Measurements from ENCODE around the gene COL6A1.

Gene COL6A1

GRCh38 chr21:45998276-45998701 lies 16.7 kb downstream of the COL6A1 start:
- TF ChIP-seq POLR2AphosphoS5 (IDR thresholded peaks at IDR 0.05; ENCODE audit: low read depth, low read length) = no peak
- TF ChIP-seq SIN3A (IDR thresholded peaks at IDR 0.05; ENCODE audit: borderline replicate concordance, insufficient read depth, low read length) = no peak
- TF ChIP-seq FOXP2 (optimal IDR thresholded peaks at IDR 0.05; ENCODE audit: borderline replicate concordance, extremely low read depth, extremely low read length, insufficient read depth) = no peak
- TF ChIP-seq TAF1 (IDR thresholded peaks at IDR 0.05; ENCODE audit: borderline replicate concordance, insufficient read depth, low read length) = no peak
- TF ChIP-seq, protein P1, sequence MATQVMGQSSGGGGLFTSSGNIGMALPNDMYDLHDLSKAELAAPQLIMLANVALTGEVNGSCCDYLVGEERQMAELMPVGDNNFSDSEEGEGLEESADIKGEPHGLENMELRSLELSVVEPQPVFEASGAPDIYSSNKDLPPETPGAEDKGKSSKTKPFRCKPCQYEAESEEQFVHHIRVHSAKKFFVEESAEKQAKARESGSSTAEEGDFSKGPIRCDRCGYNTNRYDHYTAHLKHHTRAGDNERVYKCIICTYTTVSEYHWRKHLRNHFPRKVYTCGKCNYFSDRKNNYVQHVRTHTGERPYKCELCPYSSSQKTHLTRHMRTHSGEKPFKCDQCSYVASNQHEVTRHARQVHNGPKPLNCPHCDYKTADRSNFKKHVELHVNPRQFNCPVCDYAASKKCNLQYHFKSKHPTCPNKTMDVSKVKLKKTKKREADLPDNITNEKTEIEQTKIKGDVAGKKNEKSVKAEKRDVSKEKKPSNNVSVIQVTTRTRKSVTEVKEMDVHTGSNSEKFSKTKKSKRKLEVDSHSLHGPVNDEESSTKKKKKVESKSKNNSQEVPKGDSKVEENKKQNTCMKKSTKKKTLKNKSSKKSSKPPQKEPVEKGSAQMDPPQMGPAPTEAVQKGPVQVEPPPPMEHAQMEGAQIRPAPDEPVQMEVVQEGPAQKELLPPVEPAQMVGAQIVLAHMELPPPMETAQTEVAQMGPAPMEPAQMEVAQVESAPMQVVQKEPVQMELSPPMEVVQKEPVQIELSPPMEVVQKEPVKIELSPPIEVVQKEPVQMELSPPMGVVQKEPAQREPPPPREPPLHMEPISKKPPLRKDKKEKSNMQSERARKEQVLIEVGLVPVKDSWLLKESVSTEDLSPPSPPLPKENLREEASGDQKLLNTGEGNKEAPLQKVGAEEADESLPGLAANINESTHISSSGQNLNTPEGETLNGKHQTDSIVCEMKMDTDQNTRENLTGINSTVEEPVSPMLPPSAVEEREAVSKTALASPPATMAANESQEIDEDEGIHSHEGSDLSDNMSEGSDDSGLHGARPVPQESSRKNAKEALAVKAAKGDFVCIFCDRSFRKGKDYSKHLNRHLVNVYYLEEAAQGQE (IDR thresholded peaks at IDR 0.05; ENCODE audit: insufficient read depth in 1 of 2, low read depth in 2 of 2, low read length in 2 of 2) = no peak

- TF ChIP-seq FOXP2 (optimal IDR thresholded peaks at IDR 0.05; ENCODE audit: borderline replicate concordance, extremely low read depth, extremely low read length, insufficient read depth) (no peak), TAF1 (IDR thresholded peaks at IDR 0.05; ENCODE audit: borderline replicate concordance, insufficient read depth, low read length) (no peak), SIN3A (IDR thresholded peaks at IDR 0.05; ENCODE audit: borderline replicate concordance, insufficient read depth, low read length) (no peak), POLR2AphosphoS5 (IDR thresholded peaks at IDR 0.05; ENCODE audit: low read depth, low read length) (no peak)
- TF ChIP-seq, protein P1 (IDR thresholded peaks at IDR 0.05; ENCODE audit: insufficient read depth in 1 of 2, low read depth in 2 of 2, low read length in 2 of 2) = no peak
These were observed 17.5 kb downstream of the COL6A1 start for GRCh38 chr21:45998871-45999580.

GRCh38 chr21:45999581-46000181 lies 18.1 kb downstream of the COL6A1 start:
- TF ChIP-seq TAF1 (IDR thresholded peaks at IDR 0.05; ENCODE audit: borderline replicate concordance, insufficient read depth, low read length) (no peak), POLR2AphosphoS5 (IDR thresholded peaks at IDR 0.05; ENCODE audit: low read depth, low read length) (no peak)

GRCh38 chr21:46000182-46000730 lies 18.7 kb downstream of the COL6A1 start:
- TF ChIP-seq, protein P1 (IDR thresholded peaks at IDR 0.05; ENCODE audit: insufficient read depth in 1 of 2, low read depth in 2 of 2, low read length in 2 of 2) = no peak
- no peak for TF ChIP-seq FOXP2 (optimal IDR thresholded peaks at IDR 0.05; ENCODE audit: borderline replicate concordance, extremely low read depth, extremely low read length, insufficient read depth)
- no peak for TF ChIP-seq SIN3A (IDR thresholded peaks at IDR 0.05; ENCODE audit: borderline replicate concordance, insufficient read depth, low read length)
- TF ChIP-seq POLR2AphosphoS5 (IDR thresholded peaks at IDR 0.05; ENCODE audit: low read depth, low read length) = no peak

DNA sequence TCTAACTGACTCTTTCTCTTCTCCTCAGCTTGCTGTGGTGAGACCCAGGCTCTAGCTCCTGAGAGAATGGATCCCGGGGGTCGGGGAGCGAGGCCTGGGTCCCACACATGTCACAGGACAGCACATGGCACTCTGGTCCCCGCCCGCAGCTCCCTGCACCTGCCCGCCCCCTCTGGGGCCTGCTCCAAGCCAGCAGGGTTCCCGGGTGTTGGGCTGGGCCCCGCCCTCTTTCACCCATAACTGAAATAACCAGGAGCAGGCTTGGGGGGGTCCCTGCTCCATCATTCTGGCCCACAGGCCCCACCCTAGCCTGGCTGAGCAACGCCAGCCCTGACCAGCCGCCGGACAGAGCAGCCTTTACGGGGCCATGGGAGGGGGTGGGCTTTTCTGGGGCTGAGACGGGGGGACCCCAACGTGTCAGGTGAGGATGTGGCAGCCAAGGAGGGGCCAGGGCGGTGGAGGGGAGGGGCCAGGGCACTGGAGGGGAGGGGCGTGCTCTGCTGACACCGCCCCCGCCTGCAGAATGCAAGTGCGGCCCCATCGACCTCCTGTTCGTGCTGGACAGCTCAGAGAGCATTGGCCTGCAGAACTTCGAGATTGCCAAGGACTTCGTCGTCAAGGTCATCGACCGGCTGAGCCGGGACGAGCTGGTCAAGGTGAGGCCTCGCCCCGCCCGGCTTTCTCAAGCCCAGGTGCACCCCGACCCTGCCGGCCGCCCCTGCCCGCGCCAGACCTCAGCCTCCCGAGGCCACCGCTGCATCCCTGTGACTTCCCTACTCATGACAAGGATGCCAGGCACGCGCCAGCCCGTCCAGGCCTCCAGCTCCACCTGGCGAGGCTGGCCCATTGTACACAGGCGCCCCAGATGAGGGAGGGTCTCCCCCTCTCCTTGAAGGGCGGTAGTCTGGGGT lies 19.4 kb downstream of the COL6A1 start:
- TF ChIP-seq TAF1 (IDR thresholded peaks at IDR 0.05; ENCODE audit: borderline replicate concordance, insufficient read depth, low read length) (no peak), FOXP2 (optimal IDR thresholded peaks at IDR 0.05; ENCODE audit: borderline replicate concordance, extremely low read depth, extremely low read length, insufficient read depth) (no peak), SIN3A (IDR thresholded peaks at IDR 0.05; ENCODE audit: borderline replicate concordance, insufficient read depth, low read length) (no peak), POLR2AphosphoS5 (IDR thresholded peaks at IDR 0.05; ENCODE audit: low read depth, low read length) (no peak)
- TF ChIP-seq, protein P1 (IDR thresholded peaks at IDR 0.05; ENCODE audit: insufficient read depth in 1 of 2, low read depth in 2 of 2, low read length in 2 of 2) = no peak

Data from PFSK-1 (cell line).